Uterus (tissue), 4 donors: ENCODE data around the gene CHRM1. TPM values are rescaled to one million over a fixed set of nuclear protein-coding genes. Genes with fewer than 3 reads are reported as not detected.

Source experiments
- DNase-seq, 2 donors: peaks; one replicate each; pipeline ENCODE4 v3.0.0-alpha.2; 2019 to 2020
- H3K27ac ChIP-seq, 2 donors: fragments of 200-600 bp; sonication (generic); 1 replicate in 1 of 2; 2 replicates in 1 of 2; pipeline ENCODE4 v1.5.1; 2016 to 2018
- H3K27me3 ChIP-seq, 2 donors: fragments of 200-600 bp; sonication (generic); one replicate each; pipeline ENCODE4 v1.5.1; 2018 to 2019; ENCODE audit warnings: control low read depth in 1 of 2
- H3K36me3 ChIP-seq, 2 donors: fragments of 200-600 bp; sonication (generic); one replicate each; pipeline ENCODE4 v1.5.1; 2019; ENCODE audit warnings: control low read depth in 1 of 2
- H3K4me1 ChIP-seq, 2 donors: fragments of 200-600 bp; sonication (generic); one replicate each; pipeline ENCODE4 v1.5.1; 2018 to 2019; ENCODE audit warnings: control low read depth in 1 of 2
- H3K4me3 ChIP-seq, 2 donors: fragments of 200-600 bp; sonication (generic); 1 replicate in 1 of 2; 2 replicates in 1 of 2; pipeline ENCODE4 v1.5.1; 2018 to 2019; ENCODE audit warnings: mild to moderate bottlenecking in 1 of 2
- H3K9me3 ChIP-seq, 2 donors: fragments of 200-600 bp; sonication (generic); one replicate each; pipeline ENCODE4 v1.5.1; 2019; ENCODE audit warnings: control low read depth in 1 of 2
- CTCF ChIP-seq, 4 experiments: fragments of 200-600 bp in 2 of 4; fragments of 450-650 bp in 2 of 4; sonication (generic) in 2 of 4; IDR thresholded peaks; one replicate each; pipeline ENCODE4 v1.5.1; 2016 to 2019; ENCODE audit warnings: antibody characterized with exemption in 4 of 4, mild to moderate bottlenecking in 2 of 4, moderate library complexity in 1 of 4
- POLR2A ChIP-seq, 2 donors: fragments of 450-650 bp; IDR thresholded peaks; one replicate each; pipeline ENCODE4 v1.6.1; 2016; ENCODE audit warnings: antibody characterized with exemption in 2 of 2, mild to moderate bottlenecking in 1 of 2, moderate library complexity in 1 of 2
- intact Hi-C: fragments of 100-400 bp; cut with DNase I; formaldehyde crosslinking; loops from one replicate; pipeline ENCODE4 v1.15.1; 2023; ENCODE audit warnings: low total_unique reads
- total RNA-seq, 4 donors: library from RNA; depleted of rRNA in 3 of 4; stranded (reverse); fragments of >200 nt in 3 of 4; gene quantifications; one replicate each; pipeline versions ENCODE4 v1.1.0 to v1.2.4, GENCODE V29; 2014 to 2023
- donor health status: DM: yes; HTN: yes; CAD: no.

Gene CHRM1
- total RNA-seq, 4 donors from 2014 or later, result 1.3 TPM; not detected in 3

GRCh38 chr11:62897311-62897710, 23.9 kb downstream of the CHRM1 start:
- no peak for DNase-seq

GRCh38 chr11:62896049-62896448, 25.1 kb downstream of the CHRM1 start:
- Histone ChIP-seq H3K4me3 (no peak overlapping the region), H3K27ac (no peak overlapping the region), H3K9me3 (no peaks in the 10 kb centered on the region), H3K36me3 (no peaks in the 10 kb centered on the region), H3K4me1 (no peaks in the 10 kb centered on the region), H3K27me3 (no peaks in the 10 kb centered on the region)
- TF ChIP-seq CTCF (IDR thresholded peaks at IDR 0.05) (no peak), POLR2A (IDR thresholded peaks at IDR 0.05) (no peak)
- peak in 1 of 2 donors; percentile 72 for DNase-seq
- intact Hi-C loops, result no loop called here

More at GRCh38 chr11:62897311-62897710, 23.9 kb downstream of the CHRM1 start:
- no peaks in the 10 kb centered on the region for H3K9me3 ChIP-seq
- intact Hi-C loops, result no loop called here
- H3K36me3 ChIP-seq, result no peaks in the 10 kb centered on the region
- TF ChIP-seq CTCF (IDR thresholded peaks at IDR 0.05), result no peak
- no peak for TF ChIP-seq POLR2A (IDR thresholded peaks at IDR 0.05)
- H3K4me1 ChIP-seq, result no peaks in the 10 kb centered on the region
- H3K27ac ChIP-seq, result no peak overlapping the region
- H3K27me3 ChIP-seq, result no peaks in the 10 kb centered on the region
- H3K4me3 ChIP-seq, result no peak overlapping the region

GRCh38 chr11:62895501-62895900, 25.7 kb downstream of the CHRM1 start:
- H3K4me1 ChIP-seq, result no peaks in the 10 kb centered on the region
- TF ChIP-seq CTCF (IDR thresholded peaks at IDR 0.05), result no peak
- no peak for TF ChIP-seq POLR2A (IDR thresholded peaks at IDR 0.05)

GRCh38 chr11:62892077-62892922, 28.9 kb downstream of the CHRM1 start:
- no peaks in the 10 kb centered on the region for H3K9me3 ChIP-seq
- intact Hi-C loops, result no loop called here
- no peak overlapping the region for H3K27ac ChIP-seq
- H3K27me3 ChIP-seq, result no peaks in the 10 kb centered on the region
- no peak overlapping the region for H3K4me3 ChIP-seq
- no peak for DNase-seq
- TF ChIP-seq CTCF (IDR thresholded peaks at IDR 0.05), result no peak
- TF ChIP-seq POLR2A (IDR thresholded peaks at IDR 0.05), result no peak
- no peaks in the 10 kb centered on the region for H3K36me3 ChIP-seq
- H3K4me1 ChIP-seq, result no peaks in the 10 kb centered on the region

More at GRCh38 chr11:62895501-62895900, 25.7 kb downstream of the CHRM1 start:
- no peak overlapping the region for H3K4me3 ChIP-seq
- intact Hi-C loops, result no loop called here
- H3K9me3 ChIP-seq, result no peaks in the 10 kb centered on the region
- H3K27me3 ChIP-seq, result no peaks in the 10 kb centered on the region
- no peaks in the 10 kb centered on the region for H3K36me3 ChIP-seq
- H3K27ac ChIP-seq, result no peak overlapping the region
- no peak for DNase-seq
